GM19238 (cell line): ENCODE data around the gene RASGRP2.

ENCODE experiments used
- DNase-seq: peaks from one replicate; pipeline ENCODE4 v3.0.0; 2011; ENCODE audit warnings: low spot score; ENCODE audit not compliant: insufficient read length

Gene RASGRP2

DNA sequence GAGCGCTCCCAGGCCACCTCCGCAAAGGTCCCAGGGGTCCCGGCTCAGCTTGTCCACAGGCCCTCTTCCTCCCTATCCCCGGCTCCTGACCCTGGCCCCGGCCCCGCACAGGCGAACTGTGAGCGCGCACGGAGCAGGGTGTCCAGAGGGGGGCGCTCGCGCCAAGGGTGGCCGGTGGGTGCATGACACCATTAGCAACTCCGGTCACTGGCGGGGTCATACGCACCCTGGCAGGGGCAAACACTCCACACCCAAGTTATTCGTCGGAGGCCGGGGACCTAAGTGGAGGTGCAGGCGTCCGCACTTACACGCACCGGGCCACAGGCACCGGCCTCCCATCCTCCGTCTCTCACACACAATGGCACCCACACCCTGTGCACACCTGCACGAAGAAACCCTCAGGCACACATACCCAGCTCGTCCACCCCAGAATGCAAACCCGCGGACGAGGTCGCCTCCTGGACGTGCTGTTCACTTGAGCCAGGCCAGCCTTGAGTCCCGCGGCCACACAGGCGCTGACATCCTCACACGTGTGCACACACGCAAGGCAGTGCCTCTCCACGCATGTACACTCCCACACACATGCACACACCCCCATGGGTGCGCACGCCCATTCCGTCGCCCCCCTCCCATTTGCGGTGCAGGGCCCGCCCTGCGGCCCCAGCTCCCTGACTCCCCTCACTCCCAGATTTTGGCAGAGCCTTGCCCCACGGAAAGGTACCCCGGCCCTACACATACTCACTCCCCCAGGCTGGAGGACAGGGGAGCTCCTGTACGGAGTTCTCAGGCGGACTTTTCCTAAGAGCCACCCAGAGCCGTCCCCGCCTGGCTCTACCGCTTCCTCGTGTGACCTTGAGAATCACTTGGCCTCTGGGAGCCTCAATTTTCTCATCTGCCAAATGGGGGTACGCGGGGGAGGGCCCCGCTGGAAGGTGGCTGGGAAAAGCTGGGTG, at the start of gene RASGRP2:
Gene RASGRP2 (minus strand): TSS at position 552 of the 953 bp plus-strand sequence. CDS start 1,276 bp downstream, outside the sequence.
- DNase-seq = peak; percentile 53

DNA sequence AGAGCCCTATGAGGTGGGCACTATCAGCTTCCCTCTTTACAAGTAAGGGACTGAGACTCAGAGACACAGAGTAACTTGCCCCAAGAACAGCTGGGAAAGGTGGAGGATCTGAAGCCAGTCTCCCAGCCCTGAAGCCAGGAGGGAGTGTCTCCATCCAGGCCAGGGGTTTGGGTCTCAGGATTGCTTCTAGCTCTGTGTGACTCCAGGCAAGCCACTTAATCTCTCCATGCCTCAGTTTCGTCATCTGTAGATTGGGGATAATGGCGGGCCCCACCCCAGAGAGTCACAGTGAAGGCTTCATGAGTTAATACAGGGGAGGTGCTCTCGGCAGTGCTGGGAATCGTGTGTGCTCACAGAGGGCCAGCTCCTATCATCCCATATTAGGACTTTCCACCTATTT, 48.5 kb upstream of the RASGRP2 start:
- no peak for DNase-seq

DNA sequence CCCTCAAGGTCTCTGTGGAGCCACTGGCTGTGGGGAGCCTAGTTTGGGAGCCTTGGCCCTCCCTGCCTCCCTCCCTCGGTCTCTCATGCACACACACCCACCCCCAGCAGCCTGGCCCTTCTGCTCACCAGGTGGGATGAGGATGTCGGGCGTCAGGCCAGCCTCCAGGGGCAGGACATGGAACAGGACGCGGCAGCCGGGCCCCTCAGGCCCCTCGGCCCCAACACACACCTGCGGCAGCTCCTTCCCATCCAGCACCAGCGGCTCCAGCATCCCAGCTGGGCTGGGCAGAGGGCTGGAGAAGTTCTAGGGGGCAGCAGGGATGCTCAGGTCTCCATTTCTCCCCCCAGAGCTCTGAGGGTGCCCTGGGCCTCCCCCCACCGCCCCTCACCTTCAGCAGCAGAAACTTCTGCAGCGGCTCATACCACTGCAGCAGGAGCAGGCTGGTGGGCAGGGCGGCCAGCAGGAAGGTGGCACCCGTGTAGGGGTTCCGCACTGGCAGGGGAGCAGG, 47.9 kb upstream of the RASGRP2 start:
- DNase-seq = no peak

DNA sequence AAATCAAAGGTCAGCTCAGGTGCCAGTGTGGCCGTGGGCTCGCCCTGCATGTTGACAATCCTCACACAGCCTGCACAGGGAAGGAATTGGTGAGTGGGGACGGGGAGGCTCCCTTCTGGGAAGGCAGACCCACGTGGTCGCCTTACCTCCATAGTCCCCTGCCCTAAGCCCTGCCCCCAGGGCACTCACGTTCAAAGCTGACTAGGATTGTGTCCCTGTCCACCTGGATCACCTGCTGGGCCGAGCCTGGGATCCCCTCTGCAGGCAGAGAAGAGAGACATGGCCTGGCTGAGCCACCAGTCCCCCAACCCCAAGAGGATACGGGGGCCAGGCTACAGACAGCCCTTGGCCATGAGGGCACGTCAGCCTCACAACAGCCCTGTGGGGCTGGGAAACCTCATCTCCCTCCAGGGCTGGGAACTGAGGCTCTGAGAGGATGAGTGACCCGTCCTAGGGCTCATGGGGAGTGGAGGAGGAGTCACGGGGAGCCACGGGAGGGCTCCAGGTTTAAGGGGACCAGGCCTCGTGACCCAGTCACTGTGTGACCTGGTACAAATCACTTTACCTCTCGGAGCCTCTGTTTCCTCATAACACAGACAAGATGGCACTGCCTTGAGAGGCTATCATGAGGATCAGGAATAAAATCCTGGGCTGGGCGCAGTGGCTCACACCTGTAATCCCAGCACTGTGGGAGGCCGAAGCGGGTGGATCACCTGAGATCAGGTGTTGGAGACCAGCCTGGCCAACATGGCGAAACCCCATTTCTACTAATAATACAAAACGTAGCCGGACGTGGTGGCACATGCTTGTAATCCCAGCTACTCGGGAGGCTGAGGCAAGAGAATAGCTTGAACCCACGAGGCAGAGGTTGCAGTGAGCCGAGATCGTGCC, 46.5 kb upstream of the RASGRP2 start:
- no peak for DNase-seq

DNA sequence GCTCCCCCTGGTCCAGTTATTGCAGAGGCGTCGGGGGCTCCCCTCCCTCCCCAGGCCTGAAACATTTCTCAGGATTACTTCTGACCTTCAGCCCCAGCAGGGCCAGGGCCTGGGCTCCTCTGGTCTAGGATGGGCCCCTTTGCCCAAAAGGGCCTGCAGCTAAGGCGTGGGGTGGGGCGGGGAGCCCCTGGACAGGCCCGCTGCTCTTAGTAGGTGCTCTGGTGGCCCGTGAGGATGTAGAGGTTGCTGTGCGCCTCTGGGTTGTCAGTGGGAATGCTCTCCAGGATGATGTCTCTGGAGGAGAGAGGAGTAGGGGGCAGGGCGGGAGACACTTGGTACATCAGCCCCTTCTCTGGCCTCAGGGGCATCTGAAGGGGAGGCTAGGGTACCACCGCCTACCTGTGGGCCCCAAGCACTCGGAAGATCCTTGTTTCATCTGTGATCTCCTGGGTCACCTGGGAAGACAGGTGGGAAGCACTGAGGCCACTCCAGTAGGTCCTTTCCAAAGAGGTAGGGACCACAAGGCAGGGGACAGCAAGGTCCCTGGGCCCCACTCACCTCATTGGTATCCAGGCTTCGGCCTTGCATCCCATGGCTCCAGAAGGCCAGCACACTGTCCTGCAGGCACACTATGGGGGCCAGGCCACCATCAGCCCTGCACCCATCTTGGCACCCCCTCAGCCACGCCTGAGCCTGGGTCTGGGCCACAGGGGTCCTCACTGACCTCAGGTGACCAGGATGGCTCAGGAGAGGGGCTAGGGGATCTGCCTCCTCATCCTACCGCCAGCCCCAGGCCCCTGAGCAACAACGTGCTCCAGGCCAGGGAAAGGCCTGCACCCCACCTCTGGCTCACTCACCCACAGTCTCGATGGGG, 45.6 kb upstream of the RASGRP2 start:
- no peak for DNase-seq

DNA sequence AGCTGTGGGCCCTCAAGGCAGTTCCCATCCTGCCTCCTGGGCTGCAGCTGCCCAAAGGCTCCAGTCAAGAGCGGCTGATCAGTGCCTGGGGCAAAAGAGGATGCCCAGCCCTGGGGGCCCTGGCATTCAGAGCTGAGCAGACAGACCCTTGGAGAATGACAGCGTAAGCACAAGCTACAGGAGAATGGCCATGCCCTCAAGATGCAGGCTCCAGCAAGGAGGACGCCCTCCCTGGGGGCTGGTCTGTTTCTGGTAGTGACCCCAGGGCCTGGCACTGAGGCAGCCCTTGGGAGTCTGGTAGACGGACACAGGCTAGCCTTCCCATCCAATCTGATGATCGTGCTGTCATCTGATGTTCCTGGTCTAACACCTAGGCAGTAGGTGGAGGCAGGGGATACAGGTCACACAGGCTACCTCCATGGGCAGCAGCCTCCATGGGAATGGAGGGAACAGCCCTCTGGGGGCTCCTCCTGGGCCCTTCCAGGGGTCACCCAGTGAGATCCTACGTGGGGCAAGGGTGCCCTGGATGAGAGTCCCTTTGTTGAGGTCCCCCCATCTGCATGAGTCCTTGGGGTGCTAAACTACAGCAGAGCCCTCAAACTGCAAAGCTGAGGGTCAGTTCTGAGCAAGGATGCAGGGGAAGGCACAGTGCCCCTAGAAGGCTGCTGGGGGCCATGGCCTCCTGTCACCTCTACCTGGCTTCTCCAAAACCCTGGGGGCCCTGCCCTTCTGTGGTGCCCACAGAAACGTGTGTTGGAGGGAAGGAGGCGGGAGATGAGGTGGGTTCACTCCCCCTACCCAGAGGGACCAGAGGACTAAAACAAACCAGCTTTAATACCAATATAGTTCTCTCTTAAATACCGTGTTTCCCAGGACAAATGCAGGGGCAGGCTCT, 44.6 kb upstream of the RASGRP2 start:
- no peak for DNase-seq

DNA sequence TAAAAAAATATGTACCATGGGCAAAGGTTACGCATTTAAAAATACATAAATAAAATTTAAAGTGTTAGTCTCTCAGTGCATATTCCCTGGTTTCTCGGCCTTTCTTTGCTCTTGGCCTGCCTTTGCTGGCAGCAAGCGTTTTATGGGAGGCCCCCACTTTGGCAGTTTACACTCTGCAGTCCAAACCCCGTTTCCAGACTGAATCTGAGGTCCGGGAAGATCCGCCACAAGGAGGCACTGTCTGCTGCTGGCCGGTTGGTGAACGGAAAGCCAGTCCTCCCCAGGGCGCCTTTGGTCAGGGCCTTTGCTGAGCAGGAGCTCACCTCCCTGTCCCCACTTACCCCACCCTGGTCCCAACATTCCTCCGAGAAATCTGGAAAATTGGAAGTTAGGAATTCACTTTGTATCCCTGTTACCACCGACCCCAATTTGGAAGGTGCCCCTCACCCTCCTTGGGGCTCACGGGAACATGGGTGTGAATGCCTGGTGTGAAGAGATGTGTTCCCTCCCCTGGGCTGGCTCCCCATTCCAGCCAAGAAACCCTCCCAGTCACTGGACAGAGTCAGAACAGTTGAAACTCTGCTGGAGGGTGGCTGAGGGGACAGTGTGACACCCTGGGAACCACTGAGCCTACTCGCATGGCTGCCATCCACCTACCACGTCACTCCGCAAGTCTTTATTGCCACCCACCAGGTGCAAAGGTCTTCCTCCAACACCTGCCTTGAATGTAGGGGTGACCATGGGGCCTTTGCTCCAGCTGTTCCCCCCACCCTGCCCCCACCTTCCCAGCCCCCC, 43.8 kb upstream of the RASGRP2 start:
- DNase-seq = peak; percentile 76

DNA sequence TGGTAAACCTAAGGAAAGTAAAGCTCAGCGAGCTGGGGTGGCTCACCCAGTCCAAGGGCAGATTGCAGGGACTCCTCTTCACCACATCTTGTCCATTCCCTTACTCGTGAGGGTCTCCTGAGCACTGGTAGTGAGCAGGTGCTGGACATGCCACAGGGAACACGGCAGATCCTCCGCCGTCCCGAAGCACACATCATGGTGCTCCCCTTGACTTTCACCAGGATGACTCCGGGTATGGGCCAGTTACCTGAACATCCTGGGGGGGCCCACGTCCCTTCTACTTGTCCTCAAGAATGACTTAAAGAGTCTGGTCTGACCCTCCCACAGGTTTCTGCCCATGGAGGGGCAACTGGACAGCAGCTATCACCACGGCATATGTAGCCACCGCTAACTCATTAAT, 42.4 kb upstream of the RASGRP2 start:
- DNase-seq = no peak

DNA sequence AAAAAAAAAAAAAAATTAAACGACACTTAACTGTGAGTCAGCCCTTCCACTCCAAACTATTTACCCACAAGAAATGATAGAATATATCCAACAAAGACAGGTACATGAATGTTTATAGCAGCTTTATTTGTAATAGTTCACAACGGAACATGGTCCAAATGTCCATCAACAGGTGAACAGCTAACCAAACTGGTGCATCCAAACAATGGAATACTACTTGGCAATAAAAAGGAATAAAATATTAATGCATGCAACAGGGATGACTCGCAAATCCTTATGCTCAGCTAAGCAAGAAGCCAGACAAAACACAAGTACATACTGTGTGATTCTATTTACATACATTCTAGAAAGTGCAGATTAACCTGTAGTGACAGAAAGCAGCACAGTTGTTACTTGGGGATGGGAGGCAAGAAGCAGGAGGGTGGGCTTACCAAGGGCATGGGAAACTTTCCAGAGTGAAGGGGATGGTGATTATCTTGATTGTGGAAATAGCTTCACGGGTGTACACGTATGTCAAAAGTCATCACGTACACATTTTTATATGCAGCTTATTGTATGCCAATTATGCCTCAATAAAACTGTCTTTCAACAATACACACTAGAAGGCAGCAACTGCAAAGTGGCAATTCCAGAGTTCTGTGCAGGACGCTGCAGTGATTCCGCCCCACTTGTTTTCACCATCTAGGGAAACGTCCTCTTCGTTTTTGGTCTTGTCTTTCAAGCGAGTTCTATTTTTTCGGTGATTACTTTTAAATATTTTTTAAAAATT, 41.1 kb upstream of the RASGRP2 start:
- DNase-seq = no peak

DNA sequence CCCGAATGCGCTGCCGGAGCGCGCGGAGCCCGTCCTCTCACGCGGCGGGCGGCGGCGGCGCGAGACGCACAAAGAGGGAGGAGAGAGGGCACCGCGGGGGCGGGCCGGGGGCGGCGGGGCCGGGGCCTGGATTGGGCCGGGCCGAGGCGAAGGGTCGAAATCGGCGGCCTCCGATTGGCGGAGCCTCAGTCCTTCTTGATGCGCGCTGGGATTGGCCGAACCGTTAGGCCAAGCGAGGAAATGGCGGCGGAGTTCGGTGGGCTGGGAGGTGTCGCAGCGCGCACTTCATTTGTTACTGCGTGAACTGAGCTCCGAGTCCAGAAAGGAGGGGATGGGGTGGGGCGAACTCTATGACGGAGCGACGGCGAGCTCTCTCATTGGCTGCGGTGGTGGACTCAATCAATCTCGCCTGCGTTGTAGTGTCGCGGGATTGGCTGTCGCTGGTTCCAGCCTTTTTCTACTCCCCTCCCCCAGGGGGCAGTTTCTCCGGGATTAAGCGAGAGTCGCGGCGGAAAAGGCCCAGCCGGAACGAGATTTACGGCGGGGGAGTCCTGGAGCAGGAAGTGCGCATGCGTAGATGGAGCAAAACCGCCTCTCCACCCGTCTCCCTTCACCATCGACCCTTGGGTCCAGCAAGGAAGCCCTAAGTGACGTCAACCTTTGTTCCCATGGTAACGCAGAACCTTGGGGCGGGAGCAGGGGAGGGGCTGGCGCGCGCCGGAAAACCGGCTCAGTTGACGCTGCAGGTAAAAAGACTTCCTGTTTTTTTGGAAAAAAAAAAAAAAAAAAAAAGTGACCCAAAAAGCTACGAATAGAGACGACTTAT, 34.7 kb upstream of the RASGRP2 start, which contains the start of gene SF1:
Gene SF1 (minus strand): TSS at position 70 of the 826 bp plus-strand sequence. CDS start 150 bp downstream, outside the sequence.
- peak; percentile 93 for DNase-seq

DNA sequence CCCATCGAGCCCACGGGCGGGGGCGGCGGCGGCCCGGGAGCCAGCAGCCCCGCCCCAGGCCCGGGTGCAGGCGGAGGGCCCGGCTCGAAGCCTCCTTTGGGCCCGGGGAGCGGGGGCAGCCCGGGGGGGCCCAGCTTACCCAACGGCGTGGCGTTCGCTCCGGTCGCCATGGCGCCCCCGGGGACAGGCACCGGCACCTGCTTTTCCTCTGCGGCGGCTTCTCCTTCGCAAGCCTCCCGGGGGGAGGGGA, 34.2 kb upstream of the RASGRP2 start:
- no peak for DNase-seq

DNA sequence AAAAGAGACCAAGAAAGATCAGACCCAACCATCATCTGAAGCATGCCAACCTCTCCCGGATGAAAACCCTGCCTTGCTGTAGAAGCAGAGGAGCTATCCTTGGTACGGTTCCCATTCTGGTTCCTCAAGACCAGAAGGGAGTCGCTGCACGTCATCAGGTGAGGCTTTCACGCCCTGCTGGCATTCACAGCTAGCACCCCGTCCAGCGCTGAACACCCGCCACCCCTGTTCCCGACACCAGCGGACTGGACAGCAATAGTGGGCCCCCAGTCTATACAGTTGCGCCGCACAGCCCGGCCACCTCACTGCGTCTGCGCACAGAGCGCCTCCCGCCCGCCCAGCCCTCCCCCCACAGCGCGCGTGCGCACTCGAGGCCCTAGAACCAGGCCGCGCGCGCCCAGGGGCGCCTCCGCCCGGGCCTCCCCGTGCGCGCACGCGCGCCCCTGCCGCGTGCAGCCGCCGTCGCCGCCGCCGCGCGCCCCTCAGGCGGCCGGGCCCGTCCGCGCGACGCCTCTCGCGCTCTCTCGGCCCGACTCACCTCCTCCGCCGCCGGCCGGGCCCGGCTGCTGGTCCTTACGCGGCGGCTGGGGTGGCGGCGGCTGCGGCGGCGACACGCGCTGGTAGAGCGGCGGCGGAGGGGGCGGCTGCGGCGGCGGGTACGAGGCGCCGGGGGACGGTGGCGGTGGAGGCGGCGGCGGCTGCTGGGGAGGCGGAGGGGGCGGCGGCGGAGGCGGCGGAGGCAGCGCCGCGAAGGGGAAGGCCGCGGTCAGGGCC, 33.7 kb upstream of the RASGRP2 start:
- DNase-seq = peak; percentile 88

DNA sequence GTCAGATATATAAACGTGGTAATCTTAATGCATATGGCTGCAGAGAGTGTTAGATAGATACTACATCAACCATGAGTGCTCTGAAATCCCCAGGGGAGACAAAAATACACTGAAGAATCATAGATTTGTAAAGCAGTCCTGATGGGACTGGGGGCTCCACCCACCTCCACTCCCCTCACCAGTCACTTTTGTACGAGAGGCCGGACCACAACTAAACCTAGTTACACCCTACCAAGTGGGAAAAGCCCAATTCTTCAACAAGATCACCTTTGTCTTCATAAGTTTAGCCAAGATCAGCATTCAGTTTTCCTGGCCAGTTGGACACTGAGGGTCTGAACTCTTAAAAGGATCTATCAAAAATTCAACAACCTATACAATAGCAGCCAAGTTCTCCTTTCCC, 32.9 kb upstream of the RASGRP2 start:
- DNase-seq = no peak

DNA sequence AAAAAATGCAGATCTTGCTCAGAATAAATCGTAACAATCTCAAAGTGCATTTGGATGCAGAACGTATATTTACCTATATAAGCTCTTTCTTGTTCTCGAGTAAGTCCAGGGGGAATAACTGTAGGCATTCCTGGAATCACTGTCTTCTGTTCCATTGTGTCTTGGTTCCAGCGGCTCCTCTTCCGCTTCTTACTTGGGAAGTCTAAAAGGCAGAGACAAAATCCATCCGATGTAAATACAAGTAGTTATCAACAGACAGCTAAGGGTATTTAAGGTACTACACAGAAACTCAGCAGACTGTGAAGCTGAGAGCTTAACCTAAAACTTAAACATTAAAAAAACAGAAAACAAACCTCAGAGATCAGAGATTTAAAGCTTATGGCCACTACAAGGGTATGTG, 32.5 kb upstream of the RASGRP2 start:
- no peak for DNase-seq

DNA sequence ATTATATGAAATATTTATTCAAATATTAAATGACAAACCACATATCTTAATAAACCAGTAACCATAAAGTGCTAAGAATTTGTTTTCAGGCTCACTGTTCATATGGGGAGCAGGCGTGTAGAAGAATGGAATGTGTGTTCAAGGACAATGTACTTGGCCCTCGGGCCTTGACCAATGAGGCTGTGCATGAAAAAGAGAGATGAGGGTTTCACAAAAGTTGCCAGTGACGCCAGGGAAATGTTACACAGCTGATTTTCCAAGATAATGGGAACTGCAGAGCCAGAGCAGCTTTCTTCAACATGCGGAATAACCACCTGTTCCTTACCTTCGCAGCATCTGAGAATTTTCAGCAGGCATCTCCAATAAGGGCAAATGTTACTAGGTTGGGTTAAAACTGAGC, 30.2 kb upstream of the RASGRP2 start:
- DNase-seq = no peak

DNA sequence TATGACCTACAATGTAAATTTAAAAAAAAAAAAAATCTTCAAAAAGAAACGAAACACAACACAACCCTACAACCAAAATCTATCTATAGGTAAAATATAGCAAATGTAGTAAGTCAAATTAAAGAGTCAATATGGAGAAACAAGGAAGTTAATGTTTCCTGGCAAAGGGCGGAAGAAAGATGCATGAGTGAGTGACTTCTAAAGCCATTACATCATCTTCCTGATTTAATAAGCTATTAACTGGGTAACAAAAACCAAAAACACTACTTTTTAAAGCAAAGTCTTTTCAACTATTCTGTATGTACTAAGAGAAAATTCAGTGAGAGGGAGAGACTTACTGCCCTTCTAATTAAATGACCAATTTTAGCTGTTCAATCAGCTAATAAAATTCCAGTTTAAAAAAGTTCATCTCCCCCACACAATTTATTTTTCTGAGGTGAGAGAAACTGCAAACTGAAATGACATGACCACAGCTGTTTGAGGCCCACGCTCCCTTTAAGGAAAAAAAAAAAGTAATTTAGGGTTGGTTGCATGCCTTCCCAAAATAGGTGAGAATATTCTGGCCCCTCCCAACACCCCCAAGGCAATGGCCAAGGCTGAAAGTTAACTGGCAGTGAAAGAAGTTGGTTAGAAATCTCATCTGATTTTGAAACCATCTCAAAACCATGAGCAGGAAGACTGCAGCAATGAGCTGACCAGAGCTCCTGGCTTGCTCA, 28.5 kb upstream of the RASGRP2 start:
- DNase-seq = no peak
